ENCODE data around the gene SYNE2.
"Not testable (repeated sequence)": the region's sequence is repeated elsewhere in the genome, so short reads cannot be mapped to it uniquely, and the experiment has no call there.

The SYNE2 gene
- 99.5 to 1,998 (median 1,171) reads per million in 3 experiments for total RNA-seq

- peak; percentile 78 for DNase-seq
These were observed at the start of gene SYNE2 for GRCh38 chr14:63852817-63853731. Gene SYNE2 (plus strand): TSS chr14:63853004. CDS start chr14:63909149, 56,145 bp downstream.

- not testable (repeated sequence) for DNase-seq
These were observed 49.5 kb upstream of the SYNE2 start for GRCh38 chr14:63803221-63803791.

GRCh38 chr14:63806064-63806463, 46.7 kb upstream of the SYNE2 start:
- DNase-seq = not testable (repeated sequence)

- DNase-seq = not testable (repeated sequence)
These were observed 41.1 kb upstream of the SYNE2 start for GRCh38 chr14:63811692-63812091.

- DNase-seq = no peak
These were observed 19.1 kb upstream of the SYNE2 start for GRCh38 chr14:63833728-63834127.

- DNase-seq = peak; percentile 49
These were observed 11.8 kb upstream of the SYNE2 start for GRCh38 chr14:63840981-63841380.

- no peak for DNase-seq
These were observed 9.0 kb upstream of the SYNE2 start for GRCh38 chr14:63843796-63844195.

- no peak for DNase-seq
These were observed 3.9 kb upstream of the SYNE2 start for GRCh38 chr14:63848890-63849289.

GRCh38 chr14:63852271-63852816, 460 bp upstream of the SYNE2 start:
- DNase-seq = no peak

GRCh38 chr14:63853831-63854293, 1.1 kb downstream of the SYNE2 start:
- DNase-seq = peak; percentile 56

GRCh38 chr14:63854330-63854729, 1.5 kb downstream of the SYNE2 start:
- DNase-seq = no peak

- DNase-seq = no peak
These were observed 2.5 kb downstream of the SYNE2 start for GRCh38 chr14:63855281-63855680.

- peak; percentile 62 for DNase-seq
These were observed 4.7 kb downstream of the SYNE2 start for GRCh38 chr14:63857466-63858030.

GRCh38 chr14:63860146-63860545, 7.3 kb downstream of the SYNE2 start:
- no peak for DNase-seq

GRCh38 chr14:63862163-63862562, 9.4 kb downstream of the SYNE2 start:
- DNase-seq = no peak

GRCh38 chr14:63863004-63863403, 10.2 kb downstream of the SYNE2 start:
- DNase-seq = no peak

GRCh38 chr14:63864775-63865174, 12.0 kb downstream of the SYNE2 start:
- not testable (repeated sequence) for DNase-seq

- DNase-seq = peak; percentile 48
These were observed 15.4 kb downstream of the SYNE2 start for GRCh38 chr14:63867933-63868921.

GRCh38 chr14:63869940-63870752, 17.3 kb downstream of the SYNE2 start:
- not testable (repeated sequence) for DNase-seq

- DNase-seq = not testable (repeated sequence)
These were observed 17.9 kb downstream of the SYNE2 start for GRCh38 chr14:63870753-63871037.

- no peak for DNase-seq
These were observed 21.4 kb downstream of the SYNE2 start for GRCh38 chr14:63874223-63874622.
